HepG2 (cell line): Measurements from ENCODE around the gene TMEM151A. TPM values are rescaled to one million over a fixed set of nuclear protein-coding genes. Genes with fewer than 3 reads are reported as not detected.

ENCODE experiments used
- ARNT2 ChIP-seq: sonication (generic); formaldehyde crosslinking; IDR thresholded peaks from 2 replicates; pipeline ENCODE4 v1.8.0; 2022; ENCODE audit warnings: mild to moderate bottlenecking, low read depth, missing genetic modification reagents, moderate library complexity
- ELF1 ChIP-seq: sonication (generic); formaldehyde crosslinking; IDR thresholded peaks from 2 replicates; pipeline ENCODE4 v1.4.0; 2020; ENCODE audit warnings: missing genetic modification reagents
- HIVEP1 ChIP-seq: sonication (generic); formaldehyde crosslinking; IDR thresholded peaks from 2 replicates; pipeline ENCODE4 v1.4.0; 2020; ENCODE audit warnings: mild to moderate bottlenecking, missing genetic modification reagents
- PCBP1 ChIP-seq: fragments of 200-400 bp; formaldehyde crosslinking; IDR thresholded peaks from 2 replicates; pipeline ENCODE4 v1.6.1; 2017; ENCODE audit warnings: mild to moderate bottlenecking, low read depth, low read length, borderline replicate concordance
- PRDM4 ChIP-seq: sonication (generic); formaldehyde crosslinking; IDR thresholded peaks from 2 replicates; pipeline ENCODE4 v1.9.0; 2021; ENCODE audit warnings: missing genetic modification reagents, borderline replicate concordance
- RAD21 ChIP-seq: fragments of 450-650 bp; formaldehyde crosslinking; IDR thresholded peaks from 2 replicates; pipeline ENCODE4 v1.5.0; 2020; ENCODE audit warnings: mild to moderate bottlenecking
- TFAP4 ChIP-seq: sonication (generic); IDR thresholded peaks from 2 replicates; pipeline ENCODE4 v1.6.1; 2016; ENCODE audit warnings: low read depth, borderline replicate concordance
- TOPORS ChIP-seq: sonication (generic); formaldehyde crosslinking; IDR thresholded peaks from 2 replicates; pipeline ENCODE4 v1.8.0; 2023; ENCODE audit warnings: mild to moderate bottlenecking, missing genetic modification reagents
- TRIM22 ChIP-seq: fragments of 450-650 bp; IDR thresholded peaks from 2 replicates; pipeline ENCODE4 v1.6.1; 2017
- ZFP36L2 ChIP-seq: sonication (generic); formaldehyde crosslinking; IDR thresholded peaks from 2 replicates; pipeline ENCODE4 v1.4.0; 2020; ENCODE audit warnings: missing genetic modification reagents
- ZNF607 ChIP-seq: sonication (generic); formaldehyde crosslinking; IDR thresholded peaks from 2 replicates; pipeline ENCODE4 v1.5.1; 2020; ENCODE audit warnings: missing genetic modification reagents, mild to moderate bottlenecking, borderline replicate concordance
- ZNF670 ChIP-seq: sonication (generic); formaldehyde crosslinking; IDR thresholded peaks from 2 replicates; pipeline ENCODE4 v1.8.0; 2022; ENCODE audit warnings: mild to moderate bottlenecking, missing genetic modification reagents, borderline replicate concordance
- ZNF687 ChIP-seq: sonication (generic); formaldehyde crosslinking; IDR thresholded peaks from 2 replicates; pipeline ENCODE4 v1.5.1; 2020; ENCODE audit warnings: mild to moderate bottlenecking, missing genetic modification reagents, moderate library complexity
- ZNF768 ChIP-seq: sonication (generic); formaldehyde crosslinking; IDR thresholded peaks from 2 replicates; pipeline ENCODE4 v1.4.0; 2020; ENCODE audit warnings: missing genetic modification reagents
- ZNF891 ChIP-seq: sonication (generic); formaldehyde crosslinking; IDR thresholded peaks from 2 replicates; pipeline ENCODE4 v1.5.0; 2020; ENCODE audit warnings: mild to moderate bottlenecking, missing genetic modification reagents
- ZZZ3 ChIP-seq: sonication (generic); formaldehyde crosslinking; IDR thresholded peaks from 2 replicates; pipeline ENCODE4 v1.4.0; 2020; ENCODE audit warnings: missing genetic modification reagents, mild to moderate bottlenecking, borderline replicate concordance
- polyA plus RNA-seq, 8 experiments: library from polyadenylated mRNA; depleted of rRNA in 3 of 8; stranded (reverse) in 7 of 8; unstranded in 1 of 8; fragments of >200 nt; fragmentation: Illumina TruSeq in 4 of 8; extraction: Trizol in 4 of 8; gene quantifications; 2 replicates each; pipeline versions ENCODE4 v1.2.1 to v1.2.3, GENCODE V29; 2011 to 2016; ENCODE audit warnings: low read depth in 4 of 8, missing spikeins in 1 of 8, mixed read lengths in 1 of 8; ENCODE audit not compliant: insufficient read depth in 1 of 8
- total RNA-seq, 5 experiments: library from RNA; depleted of rRNA; stranded (reverse); fragments of >200 nt; fragmentation: Illumina TruSeq; extraction: Trizol; gene quantifications; 2 replicates each; pipeline ENCODE4 v1.2.3, GENCODE V29; 2016; ENCODE audit warnings: low read depth in 1 of 5
- TF ChIP-seq, protein P1 (sequence below): IDR thresholded peaks from 2 replicates; pipeline ENCODE4 v1.6.1; 2016; ENCODE audit warnings: mild to moderate bottlenecking

Gene TMEM151A
- total and polyA plus RNA-seq, 2 of the 13 experiments (the other 11 are each of a cell fraction or from before 2014, with no cell fraction given), result 0.18 to 0.33 TPM

DNA sequence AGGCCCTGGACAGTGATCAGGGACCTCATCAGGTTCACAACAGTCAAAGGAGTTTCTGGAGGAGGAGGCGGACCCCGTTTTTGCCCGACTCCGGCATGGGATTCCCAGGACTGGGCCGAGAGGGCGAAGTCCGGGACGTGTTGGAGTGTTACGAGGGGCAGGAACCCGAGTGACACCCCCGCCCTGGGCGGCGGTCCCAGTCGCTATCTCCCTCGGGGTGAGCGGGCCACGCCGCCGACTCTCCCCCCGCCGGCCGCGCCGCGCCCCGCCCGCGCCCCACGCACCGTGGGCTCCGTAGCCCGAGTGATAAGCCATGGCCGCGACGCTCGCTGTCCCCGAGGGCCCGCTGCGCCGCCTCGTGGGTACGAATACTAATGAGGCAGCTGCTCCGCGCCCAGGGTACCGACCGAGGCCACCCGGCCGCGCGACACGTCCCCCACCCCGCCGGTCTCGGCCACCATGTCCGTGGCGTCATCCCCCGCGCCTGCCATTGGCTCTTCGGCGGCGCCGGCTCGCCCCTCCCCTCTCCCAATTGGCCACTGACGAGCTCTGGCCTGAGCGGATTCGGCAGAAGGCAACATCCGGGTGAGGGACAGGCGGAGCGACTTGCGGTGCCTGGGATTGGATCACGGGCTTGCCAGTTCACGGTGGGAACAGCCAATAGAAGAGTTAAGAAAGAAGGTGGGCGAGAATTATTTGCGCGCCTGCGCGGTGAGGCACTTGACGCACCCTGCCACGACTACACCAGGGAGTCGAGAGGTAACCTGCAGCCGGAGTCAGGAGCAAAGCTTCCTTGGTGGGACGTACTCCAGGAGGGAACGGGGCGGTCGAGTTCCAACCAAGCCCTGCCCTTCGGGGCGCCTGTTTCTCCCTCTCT lies 2.8 kb upstream of the TMEM151A start, which contains the start of gene YIF1A (continued):
- peak; percentile 66; the same call in 1 of the 2 replicates for TF ChIP-seq ARNT2 (CRISPR knock-in tag)
- TF ChIP-seq ZZZ3 (CRISPR knock-in tag), result no peak
- TF ChIP-seq ZFP36L2, result 0 out of 2 replicates have a peak, but pooled peaks have one; percentile 66
- TF ChIP-seq ZNF891 (CRISPR knock-in tag), result peak; percentile 4; the same call in 1 of the 2 replicates
- peak; percentile 78; the same call in 1 of the 2 replicates for TF ChIP-seq PCBP1
- peak; percentile 25; the same call in 1 of the 2 replicates for TF ChIP-seq ZNF768 (CRISPR knock-in tag)
- TF ChIP-seq RAD21 (CRISPR knock-in tag), result peak; percentile 63; the same call in 1 of the 2 replicates
- TF ChIP-seq ZNF607 (CRISPR knock-in tag), result peak; percentile 17; the same call in 1 of the 2 replicates
- peak; percentile 42 for TF ChIP-seq HIVEP1 (CRISPR knock-in tag)
- peak; percentile 88 for TF ChIP-seq ELF1
- peak; percentile 16; the same call in 1 of the 2 replicates for TF ChIP-seq TFAP4
- TF ChIP-seq PRDM4, result 0 out of 2 replicates have a peak, but pooled peaks have one; percentile 36
- TF ChIP-seq, protein P1, sequence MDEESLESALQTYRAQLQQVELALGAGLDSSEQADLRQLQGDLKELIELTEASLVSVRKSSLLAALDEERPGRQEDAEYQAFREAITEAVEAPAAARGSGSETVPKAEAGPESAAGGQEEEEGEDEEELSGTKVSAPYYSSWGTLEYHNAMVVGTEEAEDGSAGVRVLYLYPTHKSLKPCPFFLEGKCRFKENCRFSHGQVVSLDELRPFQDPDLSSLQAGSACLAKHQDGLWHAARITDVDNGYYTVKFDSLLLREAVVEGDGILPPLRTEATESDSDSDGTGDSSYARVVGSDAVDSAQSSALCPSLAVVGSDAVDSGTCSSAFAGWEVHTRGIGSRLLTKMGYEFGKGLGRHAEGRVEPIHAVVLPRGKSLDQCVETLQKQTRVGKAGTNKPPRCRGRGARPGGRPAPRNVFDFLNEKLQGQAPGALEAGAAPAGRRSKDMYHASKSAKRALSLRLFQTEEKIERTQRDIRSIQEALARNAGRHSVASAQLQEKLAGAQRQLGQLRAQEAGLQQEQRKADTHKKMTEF (CRISPR knock-in tag), result peak; percentile 76
- no peak for TF ChIP-seq TRIM22
- TF ChIP-seq ZNF687 (CRISPR knock-in tag), result peak; percentile 62; the same call in 1 of the 2 replicates
- TF ChIP-seq TOPORS (CRISPR knock-in tag), result peak; percentile 26; the same call in 1 of the 2 replicates
- TF ChIP-seq ZNF670, result no peak
